H1 (cell line): ENCODE data around the gene PRSS8. TPM values are rescaled to one million over a fixed set of nuclear protein-coding genes. Genes with fewer than 3 reads are reported as not detected.

Experiments
- CTCF ChIA-PET: fragments of 300-600 bp; sonication (Branson Sonifier 250); formaldehyde crosslinking; loops from one replicate; lab custom pipeline; 2021; ENCODE audit not compliant: partially characterized antibody; lab: Charles Lee
- POLR2A ChIA-PET: fragments of 300-600 bp; sonication (Branson Sonifier 250); formaldehyde crosslinking; loops from one replicate; lab custom pipeline; 2021; ENCODE audit warnings: inconsistent platforms; ENCODE audit not compliant: partially characterized antibody; lab: Charles Lee
- DNase-seq, 2 experiments: peaks; one replicate each; pipeline versions ENCODE4 v3.0.0 to v3.0.0-alpha.2; 2010 to 2022; ENCODE audit warnings: low spot score in 2 of 2, low read depth in 1 of 2, mixed read lengths in 1 of 2
- FAIRE-seq: peaks from 2 replicates; lab custom pipeline; 2011; peaks lifted over from hg19 to GRCh38; lab: Jason Lieb, UNC
- H2AFZ ChIP-seq: 2 replicates; pipeline ENCODE4 v1.8.1; 2012; ENCODE audit warnings: low read length, inconsistent platforms
- H2AK5ac ChIP-seq: 2 replicates; pipeline ENCODE4 v1.6.1; 2013; ENCODE audit warnings: low read depth, low read length
- H2BK120ac ChIP-seq: replicated peaks from 2 replicates; pipeline ENCODE3; 2013; ENCODE audit warnings: low read depth, low read length, inconsistent platforms
- H2BK12ac ChIP-seq: 2 replicates; pipeline ENCODE4 v1.6.1; 2013; ENCODE audit warnings: low read depth, low read length
- H2BK15ac ChIP-seq: 2 replicates; pipeline ENCODE4 v1.6.1; 2013; ENCODE audit warnings: low read length
- H2BK20ac ChIP-seq: 2 replicates; pipeline ENCODE4 v1.6.1; 2013; ENCODE audit warnings: low read length
- H2BK5ac ChIP-seq: 2 replicates; pipeline ENCODE4 v1.6.1; 2013; ENCODE audit warnings: low read depth, low read length
- H3K14ac ChIP-seq: 2 replicates; pipeline ENCODE4 v1.6.1; 2013; ENCODE audit warnings: inconsistent platforms; ENCODE audit not compliant: insufficient read length
- H3K18ac ChIP-seq: 2 replicates; pipeline ENCODE4 v1.6.1; 2013; ENCODE audit warnings: low read length; ENCODE audit errors: extremely low read depth
- H3K23ac ChIP-seq: 2 replicates; pipeline ENCODE4 v1.6.1; 2013; ENCODE audit warnings: inconsistent platforms; ENCODE audit not compliant: insufficient read length
- H3K23me2 ChIP-seq: 2 replicates; pipeline ENCODE4 v1.6.1; 2013; ENCODE audit warnings: low read depth, low read length
- H3K27ac ChIP-seq: 2 replicates; pipeline ENCODE4 v1.6.1; 2011; ENCODE audit warnings: low read depth, low read length, inconsistent platforms
- H3K27me3 ChIP-seq, 4 experiments: replicated peaks in 1 of 4; 1 replicate in 1 of 4; 2 replicates in 3 of 4; pipeline versions ENCODE4 v1.6.1 to v1.8.1; 2011 to 2013; ENCODE audit warnings: low read length in 3 of 4, mild to moderate bottlenecking in 3 of 4, inconsistent platforms in 2 of 4, mixed read lengths in 2 of 4, moderate library complexity in 1 of 4; ENCODE audit not compliant: control insufficient read depth in 3 of 4, insufficient read depth in 3 of 4; ENCODE audit errors: extremely low read depth in 1 of 4
- H3K36me3 ChIP-seq, 4 experiments: 2 replicates each; pipeline versions ENCODE4 v1.6.1 to v1.8.1; 2011 to 2013; ENCODE audit warnings: mild to moderate bottlenecking in 4 of 4, low read length in 3 of 4, moderate library complexity in 2 of 4, control low read depth in 1 of 4, inconsistent platforms in 1 of 4; ENCODE audit not compliant: insufficient read depth in 4 of 4, control insufficient read depth in 2 of 4
- H3K4ac ChIP-seq: replicated peaks from 2 replicates; pipeline ENCODE3; 2013; ENCODE audit warnings: low read length, low read depth, mixed read lengths, inconsistent platforms; ENCODE audit not compliant: insufficient read length
- H3K4me1 ChIP-seq, 4 experiments: replicated peaks in 1 of 4; 1 replicate in 1 of 4; 2 replicates in 3 of 4; pipeline versions ENCODE4 v1.6.1 to v1.8.1; 2011 to 2013; ENCODE audit warnings: low read length in 3 of 4, inconsistent platforms in 2 of 4, mixed read lengths in 1 of 4; ENCODE audit not compliant: insufficient read depth in 4 of 4, control insufficient read depth in 3 of 4
- H3K4me2 ChIP-seq, 2 experiments: 2 replicates each; pipeline versions ENCODE4 v1.6.1 to v1.8.1; 2011 to 2013; ENCODE audit warnings: low read depth in 2 of 2, low read length in 2 of 2, control low read depth in 1 of 2, inconsistent platforms in 1 of 2, mild to moderate bottlenecking in 1 of 2; ENCODE audit not compliant: insufficient read depth in 1 of 2
- H3K4me3 ChIP-seq, 4 experiments: fragments of 200-600, 300-600 bp in 1 of 4; sonication (generic), shearing (Covaris generic), sonication (Bioruptor Twin) in 1 of 4; 2 replicates each; pipeline versions ENCODE4 v1.5.1 to v1.8.1; 2011 to 2016; ENCODE audit warnings: low read length in 4 of 4, low read depth in 3 of 4, control low read depth in 2 of 4, inconsistent platforms in 2 of 4, mild to moderate bottlenecking in 2 of 4, mixed read lengths in 1 of 4, moderate library complexity in 1 of 4; ENCODE audit not compliant: insufficient read depth in 2 of 4; ENCODE audit errors: extremely low read depth in 1 of 4
- H3K56ac ChIP-seq: replicated peaks from 2 replicates; pipeline ENCODE3; 2013; ENCODE audit warnings: low read depth, mild to moderate bottlenecking, mixed read lengths, low read length, inconsistent platforms; ENCODE audit not compliant: insufficient read length
- H3K79me1 ChIP-seq: 2 replicates; pipeline ENCODE4 v1.6.1; 2013; ENCODE audit warnings: low read depth, low read length, control low read depth
- H3K79me2 ChIP-seq, 2 experiments: 2 replicates each; pipeline versions ENCODE4 v1.6.1 to v1.8.1; 2012 to 2013; ENCODE audit warnings: low read length in 2 of 2, mild to moderate bottlenecking in 2 of 2, inconsistent platforms in 1 of 2; ENCODE audit not compliant: insufficient read depth in 2 of 2, control insufficient read depth in 1 of 2
- H3K9ac ChIP-seq, 4 experiments: replicated peaks in 1 of 4; 1 replicate in 1 of 4; 2 replicates in 3 of 4; pipeline versions ENCODE4 v1.6.1 to v1.8.1; 2011 to 2013; ENCODE audit warnings: low read depth in 3 of 4, low read length in 3 of 4, control low read depth in 2 of 4, mild to moderate bottlenecking in 2 of 4, moderate library complexity in 2 of 4, inconsistent platforms in 1 of 4; ENCODE audit errors: extremely low read depth in 1 of 4
- H3K9me3 ChIP-seq, 2 experiments: 2 replicates each; pipeline versions ENCODE4 v1.6.1 to v1.8.1; 2012 to 2013; ENCODE audit warnings: mild to moderate bottlenecking in 2 of 2, moderate library complexity in 2 of 2, control low read depth in 1 of 2, inconsistent platforms in 1 of 2, low read depth in 1 of 2, low read length in 1 of 2, mixed read lengths in 1 of 2; ENCODE audit not compliant: insufficient read depth in 2 of 2
- H4K20me1 ChIP-seq, 2 experiments: replicated peaks in 1 of 2; 2 replicates each; pipeline versions ENCODE3 to v1.8.1; 2011 to 2013; ENCODE audit warnings: inconsistent platforms in 2 of 2, low read length in 2 of 2, mild to moderate bottlenecking in 1 of 2; ENCODE audit not compliant: insufficient read depth in 2 of 2, control insufficient read depth in 1 of 2
- H4K5ac ChIP-seq: 2 replicates; pipeline ENCODE4 v1.6.1; 2013; ENCODE audit warnings: low read length, low read depth, mixed read lengths, inconsistent platforms; ENCODE audit not compliant: insufficient read length
- H4K8ac ChIP-seq: 2 replicates; pipeline ENCODE4 v1.8.0; 2013; ENCODE audit warnings: mild to moderate bottlenecking, moderate library complexity, low read length, inconsistent platforms; ENCODE audit not compliant: insufficient read depth; ENCODE audit errors: extremely low read depth
- H4K91ac ChIP-seq: replicated peaks from 2 replicates; pipeline ENCODE3; 2013; ENCODE audit warnings: low read length, mixed read lengths, inconsistent platforms; ENCODE audit not compliant: insufficient read length
- CBX8 ChIP-seq: fragments of 300-800, 300-1000 bp; sonication (generic); IDR thresholded peaks from 2 replicates; pipeline ENCODE4 v1.7.1; 2016; ENCODE audit warnings: low read depth, low read length, borderline replicate concordance
- HDAC6 ChIP-seq: IDR thresholded peaks from one replicate; pipeline ENCODE4 v1.7.1; 2012; ENCODE audit warnings: low read depth, mild to moderate bottlenecking, inconsistent platforms, low read length, moderate library complexity
- WGBS, 2 experiments: shearing (Covaris generic) in 1 of 2; methylation state at CpG; one replicate each; pipeline versions ENCODE4 v1.1.6 to v1.1.7; 2013 to 2015; ENCODE audit warnings: low lambda C conversion rate in 2 of 2, mixed read lengths in 2 of 2, inconsistent platforms in 1 of 2, low coverage in 1 of 2, missing lambda C conversion rate in 1 of 2; ENCODE audit not compliant: insufficient replicate concordance in 2 of 2, insufficient coverage in 1 of 2, insufficient read length in 1 of 2; ENCODE audit errors: extremely low coverage in 1 of 2, missing lambda C conversion rate in 1 of 2; 5-methylcytosine and 5-hydroxymethylcytosine counted together
- polyA plus RNA-seq, 7 experiments: library from polyadenylated mRNA; depleted of rRNA in 3 of 7; stranded (reverse) in 5 of 7; unstranded in 2 of 7; fragments of >200 nt in 5 of 7; fragments of 200-250 nt in 2 of 7; gene quantifications; 1 replicate in 5 of 7; 2 replicates in 1 of 7; 4 replicates in 1 of 7; pipeline versions ENCODE4 v1.2.1 to v1.2.3, GENCODE V29; 2011 to 2013; ENCODE audit warnings: missing spikeins in 2 of 7, mixed read lengths in 2 of 7
- total RNA-seq: library from RNA; stranded (reverse); fragmentation: NEBNext Ultra II Directional; extraction: Animal tissue kit (Norgen Biotek cat#: 25700); gene quantifications from 2 replicates; pipeline ENCODE4 v1.2.1, GENCODE V29; 2021

The PRSS8 gene
- total and polyA plus RNA-seq, 2 of the 8 experiments (the other 6 are each of a cell fraction or from before 2014, with no cell fraction given) = 87.7 to 273 TPM

DNA sequence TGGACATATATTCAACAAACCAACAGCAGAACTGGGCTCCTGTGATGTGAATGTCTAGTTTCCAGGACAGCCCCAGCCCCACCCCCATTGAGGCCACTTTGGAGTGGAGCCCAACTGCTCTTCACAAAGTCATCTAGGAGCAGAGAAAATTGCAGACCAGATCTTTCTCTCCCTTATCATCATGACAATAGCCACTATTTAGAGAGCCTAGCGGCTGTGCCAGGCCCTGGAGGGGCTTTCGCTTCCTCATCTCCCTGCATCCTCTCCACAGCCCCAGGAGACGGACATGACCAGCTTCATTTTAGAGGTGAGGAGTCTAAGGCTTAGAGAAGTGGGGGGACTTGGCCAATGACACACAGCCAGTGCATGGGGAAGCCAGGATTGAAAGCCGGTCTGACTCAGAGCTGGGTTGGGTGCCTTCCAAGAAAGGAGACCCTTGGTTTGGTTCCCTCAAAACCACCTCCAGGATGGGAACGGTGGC lies 1.4 kb downstream of the PRSS8 start:
- ChIA-PET CTCF (interaction anchor here (1.0 to 2.2 kb wide), 4 partner anchors 9 to 149 kb away, joined by 3 to 8 read pairs (median 6); partner anchors contain the start of gene HSD3B7), POLR2A (interaction anchor here (0.9 to 34.9 kb wide), 15 partner anchors 2 to 326 kb away, joined by 3 to 713 read pairs (median 5); partner anchors contain the start of genes BCKDK, FUS, KAT8 and PRSS36)
- Histone ChIP-seq H3K9me3 (no peaks in the 10 kb centered on the region), H3K79me1 (peaks cover 9% of the 10 kb centered on the region), H2BK20ac (no peak overlapping the region), H4K20me1 (peaks cover 6 to 7% of the 10 kb centered on the region in 2 experiments), H4K8ac (no peak overlapping the region), H3K4me3 (peak overlapping the region; percentile 65 to 87 (median 81)), H3K23ac (no peak overlapping the region), H3K36me3 (peaks cover 12 to 27% (median 15%) of the 10 kb centered on the region in 4 experiments), H3K56ac (peak overlapping the region; percentile 20), H3K27me3 (no peaks in the 10 kb centered on the region), H3K79me2 (peaks cover 0 to 19% of the 10 kb centered on the region in 2 experiments; a peak in 2 of 4 replicates), H3K23me2 (peaks cover 16% of the 10 kb centered on the region), H2BK120ac (no peak overlapping the region), H3K9ac (peak overlapping the region in 2 of 4 experiments; percentile 2 to 35; a peak in 3 of 7 replicates), H2AK5ac (0 out of 2 replicates have a peak overlapping the region, but pooled peaks have one; percentile 3), H3K4me2 (peak overlapping the region; percentile 83 to 98), H3K18ac (peak overlapping the region; percentile 99; the same call in 1 of the 2 replicates), H2AFZ (no peak overlapping the region), H3K4me1 (peaks cover 5 to 49% (median 41%) of the 10 kb centered on the region in 4 experiments), H3K14ac (no peak overlapping the region), H3K4ac (no peak overlapping the region), H2BK5ac (peak overlapping the region; percentile 97), H3K27ac (peak overlapping the region; percentile 58), H4K91ac (no peak overlapping the region), H2BK12ac (peak overlapping the region; percentile 100; the same call in 1 of the 2 replicates), H4K5ac (peak overlapping the region; percentile 18), H2BK15ac (no peak overlapping the region)
- whole genome bisulfite sequencing, 2 experiments = 46% methylated on average over 5 of the region's 5 CpGs; no CpG with 5 or more reads in 1 of the 2 experiments
- TF ChIP-seq HDAC6 = no peak
- TF ChIP-seq CBX8 = no peak
- FAIRE-seq (no peak), DNase-seq (no peak)
